SJCRH30 (cell line): ENCODE data around the gene LRIG1. TPM values are rescaled to one million over a fixed set of nuclear protein-coding genes. Genes with fewer than 3 reads are reported as not detected.

Experiments used
- DNase-seq, 2 experiments: peaks; one replicate each; pipeline ENCODE4 v3.0.0-alpha.2; 2015 to 2020
- H3K27ac ChIP-seq: fragments of 250-450 bp; sonication (Bioruptor Pico); 2 replicates; pipeline ENCODE4 v1.5.1; 2020; ENCODE audit warnings: mild to moderate bottlenecking, moderate library complexity
- H3K27me3 ChIP-seq: fragments of 250-450 bp; sonication (Bioruptor Pico); 2 replicates; pipeline ENCODE4 v1.5.1; 2020; ENCODE audit warnings: mild to moderate bottlenecking, moderate library complexity
- H3K36me3 ChIP-seq: fragments of 250-450 bp; sonication (Bioruptor Pico); 2 replicates; pipeline ENCODE4 v1.5.1; 2020; ENCODE audit warnings: mild to moderate bottlenecking, moderate library complexity
- H3K4me1 ChIP-seq: fragments of 250-450 bp; sonication (Bioruptor Pico); 2 replicates; pipeline ENCODE4 v1.5.1; 2020; ENCODE audit warnings: mild to moderate bottlenecking, moderate library complexity
- H3K4me3 ChIP-seq: fragments of 250-450 bp; sonication (Bioruptor Pico); 2 replicates; pipeline ENCODE4 v1.5.1; 2020; ENCODE audit warnings: mild to moderate bottlenecking, moderate library complexity
- H3K9me3 ChIP-seq: fragments of 250-450 bp; sonication (Bioruptor Pico); replicated peaks from 2 replicates; pipeline ENCODE4 v1.5.1; 2020; ENCODE audit warnings: mild to moderate bottlenecking, moderate library complexity
- total RNA-seq: library from RNA; depleted of rRNA; stranded (reverse); fragments of >200 nt; shearing (Covaris generic); gene quantifications from 2 replicates; pipeline ENCODE4 v1.2.3, GENCODE V29; 2014

The LRIG1 gene
- total RNA-seq, 1 experiment from 2014 or later = 16.9 TPM

- H3K36me3 ChIP-seq = no peaks in the 10 kb centered on the region
- DNase-seq = peak in 1 of 2 experiments; percentile 17
- peaks cover 14% of the 10 kb centered on the region; the same call in 1 of the 2 replicates for H3K4me1 ChIP-seq
- H3K27ac ChIP-seq = no peak overlapping the region
- no peaks in the 10 kb centered on the region for H3K9me3 ChIP-seq
- H3K4me3 ChIP-seq = no peak overlapping the region
- no peaks in the 10 kb centered on the region for H3K27me3 ChIP-seq
Measured at GRCh38 chr3:66497985-66498671, 2.7 kb downstream of the LRIG1 start.

- H3K9me3 ChIP-seq = no peaks in the 10 kb centered on the region
- H3K27ac ChIP-seq = no peak overlapping the region
- no peaks in the 10 kb centered on the region for H3K36me3 ChIP-seq
- no peaks in the 10 kb centered on the region for H3K27me3 ChIP-seq
- peaks cover 14% of the 10 kb centered on the region; the same call in 1 of the 2 replicates for H3K4me1 ChIP-seq
- no peak overlapping the region for H3K4me3 ChIP-seq
- DNase-seq = no peak
Measured at GRCh38 chr3:66497288-66497984, 3.4 kb downstream of the LRIG1 start.

- H3K27ac ChIP-seq = no peak overlapping the region
Measured at GRCh38 chr3:66496746-66497145, 4.1 kb downstream of the LRIG1 start.

GRCh38 chr3:66496301-66496700 is 4.5 kb downstream of the LRIG1 start:
- DNase-seq = no peak
- no peak overlapping the region for H3K27ac ChIP-seq
- peaks cover 11% of the 10 kb centered on the region; the same call in 1 of the 2 replicates for H3K4me1 ChIP-seq
- H3K9me3 ChIP-seq = no peaks in the 10 kb centered on the region
- H3K27me3 ChIP-seq = no peaks in the 10 kb centered on the region
- no peak overlapping the region for H3K4me3 ChIP-seq
- H3K36me3 ChIP-seq = no peaks in the 10 kb centered on the region

More at GRCh38 chr3:66496746-66497145, 4.1 kb downstream of the LRIG1 start:
- Histone ChIP-seq H3K9me3 (no peaks in the 10 kb centered on the region), H3K27me3 (no peaks in the 10 kb centered on the region), H3K36me3 (no peaks in the 10 kb centered on the region), H3K4me3 (no peak overlapping the region), H3K4me1 (peaks cover 14% of the 10 kb centered on the region; the same call in 1 of the 2 replicates)
- no peak for DNase-seq

GRCh38 chr3:66495668-66496045 is 5.2 kb downstream of the LRIG1 start:
- DNase-seq = no peak
- Histone ChIP-seq H3K27ac (no peak overlapping the region), H3K4me3 (no peak overlapping the region), H3K36me3 (no peaks in the 10 kb centered on the region), H3K9me3 (no peaks in the 10 kb centered on the region), H3K27me3 (no peaks in the 10 kb centered on the region), H3K4me1 (peaks cover 11% of the 10 kb centered on the region; the same call in 1 of the 2 replicates)

GRCh38 chr3:66494959-66495667 is 5.7 kb downstream of the LRIG1 start:
- Histone ChIP-seq H3K36me3 (no peaks in the 10 kb centered on the region), H3K9me3 (no peaks in the 10 kb centered on the region), H3K4me3 (no peak overlapping the region), H3K27ac (no peak overlapping the region), H3K27me3 (no peaks in the 10 kb centered on the region), H3K4me1 (peaks cover 11% of the 10 kb centered on the region; the same call in 1 of the 2 replicates)
- DNase-seq = no peak

GRCh38 chr3:66493458-66494099 is 7.2 kb downstream of the LRIG1 start:
- DNase-seq = no peak
- H3K27ac ChIP-seq = no peak overlapping the region
- H3K27me3 ChIP-seq = no peaks in the 10 kb centered on the region
- H3K4me1 ChIP-seq = peaks cover 4% of the 10 kb centered on the region; the same call in 1 of the 2 replicates
- H3K36me3 ChIP-seq = no peaks in the 10 kb centered on the region
- H3K4me3 ChIP-seq = no peak overlapping the region
- H3K9me3 ChIP-seq = no peaks in the 10 kb centered on the region

GRCh38 chr3:66492672-66493071 is 8.2 kb downstream of the LRIG1 start:
- H3K36me3 ChIP-seq = no peaks in the 10 kb centered on the region
- no peaks in the 10 kb centered on the region for H3K27me3 ChIP-seq
- DNase-seq = no peak
- H3K4me1 ChIP-seq = no peaks in the 10 kb centered on the region
- no peaks in the 10 kb centered on the region for H3K9me3 ChIP-seq
- no peak overlapping the region for H3K4me3 ChIP-seq
- no peak overlapping the region for H3K27ac ChIP-seq

GRCh38 chr3:66492071-66492470 is 8.8 kb downstream of the LRIG1 start:
- Histone ChIP-seq H3K4me1 (no peaks in the 10 kb centered on the region), H3K9me3 (no peaks in the 10 kb centered on the region), H3K27ac (no peak overlapping the region), H3K36me3 (no peaks in the 10 kb centered on the region), H3K27me3 (no peaks in the 10 kb centered on the region), H3K4me3 (no peak overlapping the region)
- no peak for DNase-seq

- no peak overlapping the region for H3K27ac ChIP-seq
- H3K9me3 ChIP-seq = no peaks in the 10 kb centered on the region
- no peaks in the 10 kb centered on the region for H3K27me3 ChIP-seq
- H3K36me3 ChIP-seq = no peaks in the 10 kb centered on the region
- DNase-seq = no peak
- H3K4me3 ChIP-seq = no peak overlapping the region
- H3K4me1 ChIP-seq = no peaks in the 10 kb centered on the region
Measured at GRCh38 chr3:66490984-66491383, 9.8 kb downstream of the LRIG1 start.

GRCh38 chr3:66490214-66490613 is 10.6 kb downstream of the LRIG1 start:
- no peaks in the 10 kb centered on the region for H3K4me1 ChIP-seq
- H3K9me3 ChIP-seq = no peaks in the 10 kb centered on the region
- no peaks in the 10 kb centered on the region for H3K36me3 ChIP-seq
- no peak for DNase-seq
- no peak overlapping the region for H3K4me3 ChIP-seq
- no peaks in the 10 kb centered on the region for H3K27me3 ChIP-seq
- no peak overlapping the region for H3K27ac ChIP-seq

- Histone ChIP-seq H3K27ac (no peak overlapping the region), H3K36me3 (no peaks in the 10 kb centered on the region), H3K27me3 (no peaks in the 10 kb centered on the region), H3K9me3 (no peaks in the 10 kb centered on the region), H3K4me1 (no peaks in the 10 kb centered on the region), H3K4me3 (no peak overlapping the region)
- no peak for DNase-seq
Measured at GRCh38 chr3:66489581-66489980, 11.2 kb downstream of the LRIG1 start.

- H3K9me3 ChIP-seq = no peaks in the 10 kb centered on the region
- H3K4me1 ChIP-seq = no peaks in the 10 kb centered on the region
- H3K4me3 ChIP-seq = no peak overlapping the region
- H3K27me3 ChIP-seq = no peaks in the 10 kb centered on the region
- DNase-seq = no peak
- no peak overlapping the region for H3K27ac ChIP-seq
- no peaks in the 10 kb centered on the region for H3K36me3 ChIP-seq
Measured at GRCh38 chr3:66489115-66489514, 11.7 kb downstream of the LRIG1 start.

GRCh38 chr3:66488492-66488891 is 12.3 kb downstream of the LRIG1 start:
- no peak for DNase-seq
- H3K4me1 ChIP-seq = no peaks in the 10 kb centered on the region
- no peaks in the 10 kb centered on the region for H3K9me3 ChIP-seq
- H3K27me3 ChIP-seq = no peaks in the 10 kb centered on the region
- no peak overlapping the region for H3K4me3 ChIP-seq
- no peaks in the 10 kb centered on the region for H3K36me3 ChIP-seq
- no peak overlapping the region for H3K27ac ChIP-seq

- no peak overlapping the region for H3K27ac ChIP-seq
- no peak for DNase-seq
- H3K9me3 ChIP-seq = no peaks in the 10 kb centered on the region
- no peaks in the 10 kb centered on the region for H3K36me3 ChIP-seq
- no peaks in the 10 kb centered on the region for H3K4me1 ChIP-seq
- H3K27me3 ChIP-seq = no peaks in the 10 kb centered on the region
- H3K4me3 ChIP-seq = no peak overlapping the region
Measured at GRCh38 chr3:66487465-66487864, 13.4 kb downstream of the LRIG1 start.
